ENCODE measurements around the gene FBXL19. TPM values are rescaled to one million over a fixed set of nuclear protein-coding genes. Genes with fewer than 3 reads are reported as not detected.

FBXL19 gene
- total RNA-seq, 1 donor from 2014 or later = 21.4 TPM

GRCh38 chr16:30918614-30919013 lies 4.8 kb upstream of the FBXL19 start:
- Histone ChIP-seq H3K4me1 (peaks cover 11% of the 10 kb centered on the region), H3K4me3 (no peak overlapping the region), H3K27me3 (no peaks in the 10 kb centered on the region), H3K9me3 (no peaks in the 10 kb centered on the region), H3K27ac (no peak overlapping the region), H3K36me3 (no peaks in the 10 kb centered on the region)
- intact Hi-C loops (cut with DNase I) = no loop called here
- no peak for DNase-seq (ENCODE audit: extremely low spot score in 2 of 2)
- TF ChIP-seq, protein P1, sequence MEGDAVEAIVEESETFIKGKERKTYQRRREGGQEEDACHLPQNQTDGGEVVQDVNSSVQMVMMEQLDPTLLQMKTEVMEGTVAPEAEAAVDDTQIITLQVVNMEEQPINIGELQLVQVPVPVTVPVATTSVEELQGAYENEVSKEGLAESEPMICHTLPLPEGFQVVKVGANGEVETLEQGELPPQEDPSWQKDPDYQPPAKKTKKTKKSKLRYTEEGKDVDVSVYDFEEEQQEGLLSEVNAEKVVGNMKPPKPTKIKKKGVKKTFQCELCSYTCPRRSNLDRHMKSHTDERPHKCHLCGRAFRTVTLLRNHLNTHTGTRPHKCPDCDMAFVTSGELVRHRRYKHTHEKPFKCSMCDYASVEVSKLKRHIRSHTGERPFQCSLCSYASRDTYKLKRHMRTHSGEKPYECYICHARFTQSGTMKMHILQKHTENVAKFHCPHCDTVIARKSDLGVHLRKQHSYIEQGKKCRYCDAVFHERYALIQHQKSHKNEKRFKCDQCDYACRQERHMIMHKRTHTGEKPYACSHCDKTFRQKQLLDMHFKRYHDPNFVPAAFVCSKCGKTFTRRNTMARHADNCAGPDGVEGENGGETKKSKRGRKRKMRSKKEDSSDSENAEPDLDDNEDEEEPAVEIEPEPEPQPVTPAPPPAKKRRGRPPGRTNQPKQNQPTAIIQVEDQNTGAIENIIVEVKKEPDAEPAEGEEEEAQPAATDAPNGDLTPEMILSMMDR (IDR thresholded peaks at IDR 0.05) = no peak
- no peak for TF ChIP-seq POLR2AphosphoS5 (IDR thresholded peaks at IDR 0.05; ENCODE audit: insufficient read depth in 1 of 2, low read depth in 1 of 2)
- TF ChIP-seq POLR2A (IDR thresholded peaks at IDR 0.05) = no peak

GRCh38 chr16:30920891-30921290 lies 2.5 kb upstream of the FBXL19 start:
- intact Hi-C loops (cut with DNase I) = loop anchor here (5.0 kb wide), 1 partner anchor 79 kb away; no protein-coding TSS in a partner anchor
- Histone ChIP-seq H3K4me1 (peaks cover 30% of the 10 kb centered on the region), H3K36me3 (no peaks in the 10 kb centered on the region), H3K27ac (no peak overlapping the region), H3K27me3 (no peaks in the 10 kb centered on the region), H3K9me3 (no peaks in the 10 kb centered on the region), H3K4me3 (no peak overlapping the region)
- no peak for TF ChIP-seq POLR2AphosphoS5 (IDR thresholded peaks at IDR 0.05; ENCODE audit: insufficient read depth in 1 of 2, low read depth in 1 of 2)
- TF ChIP-seq, protein P1 (IDR thresholded peaks at IDR 0.05) = no peak
- TF ChIP-seq POLR2A (IDR thresholded peaks at IDR 0.05) = no peak
- no peak for DNase-seq (ENCODE audit: extremely low spot score in 2 of 2)

GRCh38 chr16:30921459-30921747 lies 2.0 kb upstream of the FBXL19 start:
- DNase-seq (ENCODE audit: extremely low spot score in 2 of 2) = no peak
- TF ChIP-seq POLR2A (IDR thresholded peaks at IDR 0.05) = no peak
- no peak for TF ChIP-seq POLR2AphosphoS5 (IDR thresholded peaks at IDR 0.05; ENCODE audit: insufficient read depth in 1 of 2, low read depth in 1 of 2)
- TF ChIP-seq, protein P1 (IDR thresholded peaks at IDR 0.05) = no peak
- intact Hi-C loops (cut with DNase I) = loop anchor here (5.0 kb wide), 1 partner anchor 79 kb away; no protein-coding TSS in a partner anchor
- Histone ChIP-seq H3K36me3 (no peaks in the 10 kb centered on the region), H3K27ac (peak overlapping the region; percentile 98), H3K4me1 (peaks cover 30% of the 10 kb centered on the region), H3K27me3 (no peaks in the 10 kb centered on the region), H3K9me3 (no peaks in the 10 kb centered on the region), H3K4me3 (peak overlapping the region; percentile 63 to 92)

- H3K27me3 ChIP-seq = no peaks in the 10 kb centered on the region
- no peak for DNase-seq (ENCODE audit: extremely low spot score in 2 of 2)
- H3K4me1 ChIP-seq = peaks cover 30% of the 10 kb centered on the region
- H3K36me3 ChIP-seq = no peaks in the 10 kb centered on the region
- H3K27ac ChIP-seq = peak overlapping the region; percentile 98
- TF ChIP-seq POLR2AphosphoS5 (IDR thresholded peaks at IDR 0.05; ENCODE audit: insufficient read depth in 1 of 2, low read depth in 1 of 2) = no peak
- TF ChIP-seq, protein P1 (IDR thresholded peaks at IDR 0.05) = peak; percentile 55 to 89 (median 88)
- intact Hi-C loops (cut with DNase I) = loop anchor here (5.0 kb wide), 1 partner anchor 80 kb away; no protein-coding TSS in a partner anchor
- peak overlapping the region; percentile 63 to 92 for H3K4me3 ChIP-seq
- H3K9me3 ChIP-seq = no peaks in the 10 kb centered on the region
Measured at GRCh38 chr16:30921748-30922419, 1.5 kb upstream of the FBXL19 start.

DNA sequence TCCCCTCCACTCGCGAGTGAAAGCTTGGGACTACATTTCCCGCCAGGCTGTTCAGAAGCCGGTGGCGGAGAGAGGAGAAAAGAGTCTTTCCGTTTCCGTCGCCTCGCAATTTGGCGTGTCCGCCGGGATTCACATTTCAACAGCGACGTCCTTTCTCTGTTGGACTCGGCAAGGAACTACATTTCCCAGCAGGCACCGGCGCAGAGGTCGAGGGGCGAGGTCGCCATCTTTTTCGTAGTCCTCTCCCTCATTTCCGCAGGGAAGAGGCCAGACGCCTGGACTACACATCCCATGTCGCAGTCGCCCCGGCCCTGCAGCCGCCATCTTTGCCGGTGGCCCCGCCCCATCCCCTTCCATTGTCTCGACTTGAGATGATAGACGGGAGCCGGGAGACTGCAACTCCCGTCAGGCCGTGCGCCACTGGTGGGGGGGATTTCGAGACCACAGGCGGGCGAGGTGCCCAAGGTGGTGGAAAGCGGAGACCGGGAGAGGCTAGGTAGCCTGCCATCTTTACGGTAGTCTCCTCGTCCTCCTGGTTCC lies 882 bp upstream of the FBXL19 start:
- H3K27me3 ChIP-seq = no peaks in the 10 kb centered on the region
- intact Hi-C loops (cut with DNase I) = loop anchor here (5.0 kb wide), 1 partner anchor 80 kb away; no protein-coding TSS in a partner anchor
- no peaks in the 10 kb centered on the region for H3K36me3 ChIP-seq
- H3K27ac ChIP-seq = peak overlapping the region; percentile 98
- DNase-seq (ENCODE audit: extremely low spot score in 2 of 2) = peak; percentile 100
- H3K4me3 ChIP-seq = peak overlapping the region; percentile 82 to 92
- peaks cover 35% of the 10 kb centered on the region for H3K4me1 ChIP-seq
- H3K9me3 ChIP-seq = no peaks in the 10 kb centered on the region
- TF ChIP-seq POLR2AphosphoS5 (IDR thresholded peaks at IDR 0.05; ENCODE audit: insufficient read depth in 1 of 2, low read depth in 1 of 2) = peak; percentile 90 to 96
- TF ChIP-seq, protein P1 (IDR thresholded peaks at IDR 0.05) = no peak
- TF ChIP-seq POLR2A (IDR thresholded peaks at IDR 0.05) = no peak

Measured in vagina (tissue), 2 donors.